HepG2 (cell line): ENCODE results near the gene DGUOK. TPM values are rescaled to one million over a fixed set of nuclear protein-coding genes. Genes with fewer than 3 reads are reported as not detected.

Source experiments
- ARID2 ChIP-seq: sonication (generic); formaldehyde crosslinking; IDR thresholded peaks from 2 replicates; pipeline ENCODE4 v1.8.1; 2022; ENCODE audit warnings: mild to moderate bottlenecking, missing genetic modification reagents, borderline replicate concordance
- ATAD3A ChIP-seq: sonication (generic); formaldehyde crosslinking; IDR thresholded peaks from 2 replicates; pipeline ENCODE4 v1.4.0; 2020; ENCODE audit warnings: missing genetic modification reagents
- FLYWCH1 ChIP-seq: sonication (generic); formaldehyde crosslinking; IDR thresholded peaks from 2 replicates; pipeline ENCODE4 v1.8.1; 2023; ENCODE audit warnings: mild to moderate bottlenecking, missing genetic modification reagents
- ISX ChIP-seq: sonication (generic); formaldehyde crosslinking; conservative IDR thresholded peaks from 2 replicates; pipeline ENCODE4 v1.5.0; 2020; ENCODE audit warnings: missing genetic modification reagents
- PHF21A ChIP-seq: sonication (generic); formaldehyde crosslinking; IDR thresholded peaks from 2 replicates; pipeline ENCODE4 v1.5.0; 2020; ENCODE audit warnings: mild to moderate bottlenecking, missing genetic modification reagents
- RELA ChIP-seq: sonication (generic); formaldehyde crosslinking; IDR thresholded peaks from 2 replicates; pipeline ENCODE4 v1.4.0; 2020; ENCODE audit warnings: missing genetic modification reagents
- RFXANK ChIP-seq: IDR thresholded peaks from 2 replicates; pipeline ENCODE4 v1.6.1; 2016
- SOX5 ChIP-seq: IDR thresholded peaks from 2 replicates; pipeline ENCODE4 v1.6.1; 2016; ENCODE audit warnings: borderline replicate concordance
- THRA ChIP-seq: sonication (generic); formaldehyde crosslinking; IDR thresholded peaks from 2 replicates; pipeline ENCODE4 v1.4.0; 2020; ENCODE audit warnings: missing genetic modification reagents, borderline replicate concordance
- TMF1 ChIP-seq: sonication (generic); formaldehyde crosslinking; IDR thresholded peaks from 2 replicates; pipeline ENCODE4 v1.8.1; 2022; ENCODE audit warnings: low read depth, missing genetic modification reagents
- XRCC5 ChIP-seq: fragments of 200-400 bp; formaldehyde crosslinking; optimal IDR thresholded peaks from 2 replicates; pipeline ENCODE3; 2017; ENCODE audit warnings: mild to moderate bottlenecking, low read length
- ZNF136 ChIP-seq: sonication (generic); formaldehyde crosslinking; IDR thresholded peaks from 2 replicates; pipeline ENCODE4 v1.8.1; 2022; ENCODE audit warnings: low read depth, mild to moderate bottlenecking, moderate library complexity, missing genetic modification reagents
- ZNF274 ChIP-seq: sonication (generic); formaldehyde crosslinking; IDR thresholded peaks from 2 replicates; pipeline ENCODE4 v1.5.1; 2020; ENCODE audit warnings: mild to moderate bottlenecking, missing genetic modification reagents
- ZNF484 ChIP-seq: sonication (generic); formaldehyde crosslinking; IDR thresholded peaks from 2 replicates; pipeline ENCODE4 v1.5.1; 2020; ENCODE audit warnings: mild to moderate bottlenecking, low read depth, missing genetic modification reagents, borderline replicate concordance
- ZSCAN22 ChIP-seq: sonication (generic); formaldehyde crosslinking; IDR thresholded peaks from 2 replicates; pipeline ENCODE4 v1.4.0; 2020; ENCODE audit warnings: mild to moderate bottlenecking, missing genetic modification reagents
- polyA plus RNA-seq, 8 experiments: library from polyadenylated mRNA; depleted of rRNA in 3 of 8; stranded (reverse) in 7 of 8; unstranded in 1 of 8; fragments of >200 nt; fragmentation: Illumina TruSeq in 4 of 8; extraction: Trizol in 4 of 8; gene quantifications; 2 replicates each; pipeline versions ENCODE4 v1.2.1 to v1.2.3, GENCODE V29; 2011 to 2016; ENCODE audit warnings: low read depth in 4 of 8, missing spikeins in 1 of 8, mixed read lengths in 1 of 8; ENCODE audit not compliant: insufficient read depth in 1 of 8
- total RNA-seq, 5 experiments: library from RNA; depleted of rRNA; stranded (reverse); fragments of >200 nt; fragmentation: Illumina TruSeq; extraction: Trizol; gene quantifications; 2 replicates each; pipeline ENCODE4 v1.2.3, GENCODE V29; 2016; ENCODE audit warnings: low read depth in 1 of 5
- TF ChIP-seq, protein P1 (sequence below): IDR thresholded peaks from 2 replicates; pipeline ENCODE4 v1.6.1; 2018; ENCODE audit warnings: missing genetic modification reagents, mild to moderate bottlenecking, missing compliant biosample characterization
- TF ChIP-seq, protein P2 (sequence below): sonication (generic); formaldehyde crosslinking; IDR thresholded peaks from 2 replicates; pipeline ENCODE4 v1.5.0; 2020; ENCODE audit warnings: mild to moderate bottlenecking, low read depth, missing genetic modification reagents, borderline replicate concordance
- TF ChIP-seq, protein P3 (sequence below): sonication (generic); formaldehyde crosslinking; IDR thresholded peaks from 2 replicates; pipeline ENCODE4 v1.4.0; 2020; ENCODE audit warnings: mild to moderate bottlenecking, missing genetic modification reagents
- TF ChIP-seq, protein P4 (sequence below): sonication (generic); formaldehyde crosslinking; IDR thresholded peaks from 2 replicates; pipeline ENCODE4 v1.4.0; 2020; ENCODE audit warnings: missing genetic modification reagents

Gene DGUOK
- total and polyA plus RNA-seq, 2 of the 13 experiments (the other 11 are each of a cell fraction or from before 2014, with no cell fraction given) = 105 to 137 TPM

DNA sequence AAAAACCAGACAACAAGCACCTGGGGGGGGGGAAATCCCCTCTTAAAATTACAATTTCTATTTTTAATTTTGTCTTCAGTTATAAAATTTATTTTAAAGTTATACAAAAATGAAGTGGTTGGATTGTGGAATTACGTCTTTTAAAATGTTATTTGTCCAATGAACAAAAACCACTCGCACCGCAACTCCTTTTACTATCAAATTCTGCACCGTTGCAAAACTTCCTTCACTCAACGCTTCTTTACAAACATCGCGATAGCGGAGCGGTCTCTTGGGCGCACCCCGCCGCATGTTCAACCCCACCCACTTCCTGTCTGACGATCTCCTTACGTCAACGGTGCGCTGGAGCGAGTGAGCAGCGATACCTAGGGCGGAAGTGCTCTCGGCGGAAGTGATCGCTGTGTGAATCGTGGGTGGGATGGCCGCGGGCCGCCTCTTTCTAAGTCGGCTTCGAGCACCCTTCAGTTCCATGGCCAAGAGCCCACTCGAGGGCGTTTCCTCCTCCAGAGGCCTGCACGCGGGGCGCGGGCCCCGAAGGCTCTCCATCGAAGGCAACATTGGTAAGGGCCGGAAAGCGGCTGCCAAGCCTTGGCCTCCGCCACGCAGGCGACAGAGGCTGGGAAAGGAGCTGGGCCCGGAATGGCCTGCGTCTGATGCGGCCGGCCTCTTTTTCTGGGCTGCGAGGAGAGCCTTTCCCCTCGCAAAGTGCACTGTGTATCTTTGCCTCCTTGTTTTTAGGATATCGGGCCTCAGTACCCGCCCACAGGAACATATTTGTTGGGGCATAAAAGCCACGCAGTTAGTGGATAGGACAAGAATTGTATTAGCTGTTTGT is at the start of gene DGUOK (continued):
- TF ChIP-seq RELA (CRISPR knock-in tag) = peak; percentile 68
- no peak for TF ChIP-seq ATAD3A (CRISPR knock-in tag)
- TF ChIP-seq TMF1 (CRISPR knock-in tag) = 0 out of 2 replicates have a peak, but pooled peaks have one; percentile 81
- peak; percentile 96; the same call in 1 of the 2 replicates for TF ChIP-seq ZNF274 (CRISPR knock-in tag)
- TF ChIP-seq ARID2 (CRISPR knock-in tag) = peak; percentile 92
- no peak for TF ChIP-seq RFXANK
- TF ChIP-seq THRA (CRISPR knock-in tag) = peak; percentile 48
- TF ChIP-seq, protein P1, sequence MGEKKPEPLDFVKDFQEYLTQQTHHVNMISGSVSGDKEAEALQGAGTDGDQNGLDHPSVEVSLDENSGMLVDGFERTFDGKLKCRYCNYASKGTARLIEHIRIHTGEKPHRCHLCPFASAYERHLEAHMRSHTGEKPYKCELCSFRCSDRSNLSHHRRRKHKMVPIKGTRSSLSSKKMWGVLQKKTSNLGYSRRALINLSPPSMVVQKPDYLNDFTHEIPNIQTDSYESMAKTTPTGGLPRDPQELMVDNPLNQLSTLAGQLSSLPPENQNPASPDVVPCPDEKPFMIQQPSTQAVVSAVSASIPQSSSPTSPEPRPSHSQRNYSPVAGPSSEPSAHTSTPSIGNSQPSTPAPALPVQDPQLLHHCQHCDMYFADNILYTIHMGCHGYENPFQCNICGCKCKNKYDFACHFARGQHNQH (CRISPR knock-in tag) = peak; percentile 96
- TF ChIP-seq FLYWCH1 (CRISPR knock-in tag) = no peak
- TF ChIP-seq PHF21A = peak; percentile 51; the same call in 1 of the 2 replicates
- peak; percentile 57; the same call in 1 of the 2 replicates for TF ChIP-seq SOX5
- TF ChIP-seq ISX (CRISPR knock-in tag) = no peak
- TF ChIP-seq XRCC5 = peak; percentile 91
- TF ChIP-seq ZNF484 (CRISPR knock-in tag) = no peak
- TF ChIP-seq, protein P2, sequence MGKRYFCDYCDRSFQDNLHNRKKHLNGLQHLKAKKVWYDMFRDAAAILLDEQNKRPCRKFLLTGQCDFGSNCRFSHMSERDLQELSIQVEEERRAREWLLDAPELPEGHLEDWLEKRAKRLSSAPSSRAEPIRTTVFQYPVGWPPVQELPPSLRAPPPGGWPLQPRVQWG (CRISPR knock-in tag) = no peak
- 0 out of 2 replicates have a peak, but pooled peaks have one; percentile 25 for TF ChIP-seq ZSCAN22 (CRISPR knock-in tag)
- TF ChIP-seq, protein P3, sequence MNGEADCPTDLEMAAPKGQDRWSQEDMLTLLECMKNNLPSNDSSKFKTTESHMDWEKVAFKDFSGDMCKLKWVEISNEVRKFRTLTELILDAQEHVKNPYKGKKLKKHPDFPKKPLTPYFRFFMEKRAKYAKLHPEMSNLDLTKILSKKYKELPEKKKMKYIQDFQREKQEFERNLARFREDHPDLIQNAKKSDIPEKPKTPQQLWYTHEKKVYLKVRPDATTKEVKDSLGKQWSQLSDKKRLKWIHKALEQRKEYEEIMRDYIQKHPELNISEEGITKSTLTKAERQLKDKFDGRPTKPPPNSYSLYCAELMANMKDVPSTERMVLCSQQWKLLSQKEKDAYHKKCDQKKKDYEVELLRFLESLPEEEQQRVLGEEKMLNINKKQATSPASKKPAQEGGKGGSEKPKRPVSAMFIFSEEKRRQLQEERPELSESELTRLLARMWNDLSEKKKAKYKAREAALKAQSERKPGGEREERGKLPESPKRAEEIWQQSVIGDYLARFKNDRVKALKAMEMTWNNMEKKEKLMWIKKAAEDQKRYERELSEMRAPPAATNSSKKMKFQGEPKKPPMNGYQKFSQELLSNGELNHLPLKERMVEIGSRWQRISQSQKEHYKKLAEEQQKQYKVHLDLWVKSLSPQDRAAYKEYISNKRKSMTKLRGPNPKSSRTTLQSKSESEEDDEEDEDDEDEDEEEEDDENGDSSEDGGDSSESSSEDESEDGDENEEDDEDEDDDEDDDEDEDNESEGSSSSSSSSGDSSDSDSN (CRISPR knock-in tag) = peak; percentile 94
- TF ChIP-seq ZNF136 (CRISPR knock-in tag) = peak; percentile 95
- TF ChIP-seq, protein P4, sequence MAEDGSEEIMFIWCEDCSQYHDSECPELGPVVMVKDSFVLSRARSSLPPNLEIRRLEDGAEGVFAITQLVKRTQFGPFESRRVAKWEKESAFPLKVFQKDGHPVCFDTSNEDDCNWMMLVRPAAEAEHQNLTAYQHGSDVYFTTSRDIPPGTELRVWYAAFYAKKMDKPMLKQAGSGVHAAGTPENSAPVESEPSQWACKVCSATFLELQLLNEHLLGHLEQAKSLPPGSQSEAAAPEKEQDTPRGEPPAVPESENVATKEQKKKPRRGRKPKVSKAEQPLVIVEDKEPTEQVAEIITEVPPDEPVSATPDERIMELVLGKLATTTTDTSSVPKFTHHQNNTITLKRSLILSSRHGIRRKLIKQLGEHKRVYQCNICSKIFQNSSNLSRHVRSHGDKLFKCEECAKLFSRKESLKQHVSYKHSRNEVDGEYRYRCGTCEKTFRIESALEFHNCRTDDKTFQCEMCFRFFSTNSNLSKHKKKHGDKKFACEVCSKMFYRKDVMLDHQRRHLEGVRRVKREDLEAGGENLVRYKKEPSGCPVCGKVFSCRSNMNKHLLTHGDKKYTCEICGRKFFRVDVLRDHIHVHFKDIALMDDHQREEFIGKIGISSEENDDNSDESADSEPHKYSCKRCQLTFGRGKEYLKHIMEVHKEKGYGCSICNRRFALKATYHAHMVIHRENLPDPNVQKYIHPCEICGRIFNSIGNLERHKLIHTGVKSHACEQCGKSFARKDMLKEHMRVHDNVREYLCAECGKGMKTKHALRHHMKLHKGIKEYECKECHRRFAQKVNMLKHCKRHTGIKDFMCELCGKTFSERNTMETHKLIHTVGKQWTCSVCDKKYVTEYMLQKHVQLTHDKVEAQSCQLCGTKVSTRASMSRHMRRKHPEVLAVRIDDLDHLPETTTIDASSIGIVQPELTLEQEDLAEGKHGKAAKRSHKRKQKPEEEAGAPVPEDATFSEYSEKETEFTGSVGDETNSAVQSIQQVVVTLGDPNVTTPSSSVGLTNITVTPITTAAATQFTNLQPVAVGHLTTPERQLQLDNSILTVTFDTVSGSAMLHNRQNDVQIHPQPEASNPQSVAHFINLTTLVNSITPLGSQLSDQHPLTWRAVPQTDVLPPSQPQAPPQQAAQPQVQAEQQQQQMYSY = 0 out of 2 replicates have a peak, but pooled peaks have one; percentile 14
